Measurements from ENCODE around the gene MATN4. TPM values are rescaled to one million over a fixed set of nuclear protein-coding genes. Genes with fewer than 3 reads are reported as not detected.

Gene MATN4
- total RNA-seq, 3 donors from 2014 or later = 0.17 to 0.22 TPM; not detected in 1

DNA sequence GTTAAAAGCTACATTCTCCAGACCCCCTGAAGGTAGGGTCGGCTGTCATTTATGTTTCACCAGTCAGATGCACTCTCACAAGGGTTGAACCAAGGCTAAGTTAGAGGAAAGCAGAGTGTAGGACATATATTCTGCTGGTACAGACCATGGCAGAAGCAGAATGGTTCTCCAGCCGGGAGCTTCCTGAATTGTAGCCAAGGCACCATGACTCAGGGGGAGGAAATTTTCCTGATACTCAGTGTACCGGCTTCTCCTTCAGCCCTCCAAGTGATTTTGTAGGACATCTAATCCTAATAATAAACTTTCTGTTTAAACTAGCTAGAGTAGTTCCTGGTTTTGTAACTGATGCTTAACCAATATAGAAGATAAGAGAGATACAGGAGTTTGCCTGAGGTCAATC is 39.6 kb downstream of the MATN4 start:
- ATAC-seq = no peak

DNA sequence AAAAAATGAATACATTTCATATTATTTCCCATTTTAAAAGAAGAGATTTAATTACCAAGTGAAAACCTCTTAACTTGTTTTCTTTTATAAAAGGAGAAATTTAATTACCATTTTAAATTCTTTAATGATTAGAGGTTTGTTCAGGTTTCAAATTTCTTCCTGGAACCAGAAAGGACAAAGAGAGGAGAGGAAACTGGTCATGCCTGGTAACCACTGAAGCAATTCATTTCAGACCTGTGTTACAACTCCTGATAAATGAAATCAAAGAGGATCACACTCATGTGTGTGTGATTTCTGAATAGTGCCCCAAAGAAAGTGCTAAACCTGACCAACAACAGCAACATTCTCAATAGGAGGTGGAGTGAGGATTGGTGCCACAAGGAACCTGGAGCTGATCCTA is 41.1 kb downstream of the MATN4 start:
- DNase-seq = no peak
- TF ChIP-seq, protein P1, sequence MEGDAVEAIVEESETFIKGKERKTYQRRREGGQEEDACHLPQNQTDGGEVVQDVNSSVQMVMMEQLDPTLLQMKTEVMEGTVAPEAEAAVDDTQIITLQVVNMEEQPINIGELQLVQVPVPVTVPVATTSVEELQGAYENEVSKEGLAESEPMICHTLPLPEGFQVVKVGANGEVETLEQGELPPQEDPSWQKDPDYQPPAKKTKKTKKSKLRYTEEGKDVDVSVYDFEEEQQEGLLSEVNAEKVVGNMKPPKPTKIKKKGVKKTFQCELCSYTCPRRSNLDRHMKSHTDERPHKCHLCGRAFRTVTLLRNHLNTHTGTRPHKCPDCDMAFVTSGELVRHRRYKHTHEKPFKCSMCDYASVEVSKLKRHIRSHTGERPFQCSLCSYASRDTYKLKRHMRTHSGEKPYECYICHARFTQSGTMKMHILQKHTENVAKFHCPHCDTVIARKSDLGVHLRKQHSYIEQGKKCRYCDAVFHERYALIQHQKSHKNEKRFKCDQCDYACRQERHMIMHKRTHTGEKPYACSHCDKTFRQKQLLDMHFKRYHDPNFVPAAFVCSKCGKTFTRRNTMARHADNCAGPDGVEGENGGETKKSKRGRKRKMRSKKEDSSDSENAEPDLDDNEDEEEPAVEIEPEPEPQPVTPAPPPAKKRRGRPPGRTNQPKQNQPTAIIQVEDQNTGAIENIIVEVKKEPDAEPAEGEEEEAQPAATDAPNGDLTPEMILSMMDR (IDR thresholded peaks at IDR 0.05) = no peak
- no peaks in the 10 kb centered on the region for H3K4me1 ChIP-seq (ENCODE audit: low read depth)
- H3K4me3 ChIP-seq = no peak overlapping the region
- H3K36me3 ChIP-seq (ENCODE audit: low read depth) = no peaks in the 10 kb centered on the region
- intact Hi-C loops (cut with DNase I, micrococcal nuclease) = no loop called here
- no peak for ATAC-seq
- no peaks in the 10 kb centered on the region for H3K9me3 ChIP-seq

More for the DNA sequence above, 39.6 kb downstream of the MATN4 start:
- TF ChIP-seq, protein P1 (IDR thresholded peaks at IDR 0.05) = no peak
- Histone ChIP-seq H3K9me3 (no peaks in the 10 kb centered on the region), H3K4me3 (no peak overlapping the region), H3K36me3 (ENCODE audit: low read depth) (no peaks in the 10 kb centered on the region), H3K4me1 (ENCODE audit: low read depth) (no peaks in the 10 kb centered on the region)
- intact Hi-C loops (cut with DNase I, micrococcal nuclease) = no loop called here
- DNase-seq = no peak

DNA sequence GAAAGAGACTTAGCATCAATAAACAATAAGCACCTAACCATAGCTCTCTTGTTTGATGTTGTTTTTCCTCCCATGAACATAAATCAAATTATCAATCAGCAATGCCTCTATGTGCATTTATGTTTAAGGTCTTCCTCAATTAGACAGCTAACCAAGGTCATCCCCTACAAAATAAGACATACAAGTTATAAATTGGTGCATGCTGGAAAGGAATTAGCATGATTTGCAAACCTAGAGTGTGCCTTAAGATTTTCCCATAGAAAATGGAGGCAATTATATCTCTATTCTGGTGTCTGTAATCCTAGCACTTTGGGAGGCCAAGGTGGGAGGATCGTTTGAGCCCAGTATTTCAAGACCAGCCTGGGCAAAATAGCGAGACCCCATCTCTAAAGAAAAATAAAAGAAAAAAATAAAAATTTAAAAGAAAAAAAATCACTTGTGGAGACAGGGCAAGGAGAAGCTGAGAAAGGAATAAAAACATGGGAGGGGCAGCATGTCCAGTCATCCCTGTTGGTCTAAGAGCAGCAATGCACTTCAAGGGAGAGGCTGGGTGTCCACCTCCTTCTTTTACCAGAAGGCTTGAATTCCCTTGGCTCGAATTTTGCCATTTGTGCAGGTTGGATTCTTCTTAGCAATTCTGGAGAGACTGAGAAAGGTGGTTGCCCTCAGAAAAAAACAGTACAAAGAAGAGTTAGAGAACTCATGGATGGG is 44.4 kb downstream of the MATN4 start:
- H3K9me3 ChIP-seq = no peaks in the 10 kb centered on the region
- TF ChIP-seq, protein P1 (IDR thresholded peaks at IDR 0.05) = no peak
- H3K4me1 ChIP-seq (ENCODE audit: low read depth) = no peaks in the 10 kb centered on the region
- no peaks in the 10 kb centered on the region for H3K36me3 ChIP-seq (ENCODE audit: low read depth)
- no peak for ATAC-seq
- no peak for DNase-seq
- intact Hi-C loops (cut with DNase I, micrococcal nuclease) = no loop called here
- no peak overlapping the region for H3K4me3 ChIP-seq

DNA sequence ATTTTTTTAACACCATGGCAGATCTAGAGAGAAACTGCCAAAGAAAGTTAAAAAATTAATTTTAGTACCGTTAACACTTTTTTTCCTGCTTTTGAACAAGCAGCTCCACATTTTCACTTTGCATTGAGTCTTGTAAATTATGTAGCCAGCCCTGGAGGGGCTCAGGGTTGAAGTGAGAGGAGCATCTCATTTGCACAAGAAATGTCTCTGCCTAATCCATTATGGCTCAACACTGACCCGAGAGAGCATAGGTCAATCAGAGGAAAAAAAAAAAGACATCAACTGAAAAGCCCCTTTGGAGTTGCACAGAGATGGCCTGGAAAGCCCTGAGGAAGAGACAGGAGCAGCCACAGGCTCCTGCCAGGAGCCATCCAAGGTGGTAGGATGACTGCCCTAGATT is 49.4 kb downstream of the MATN4 start:
- Histone ChIP-seq H3K9me3 (no peaks in the 10 kb centered on the region), H3K4me1 (ENCODE audit: low read depth) (peaks cover 13% of the 10 kb centered on the region), H3K4me3 (no peak overlapping the region), H3K36me3 (ENCODE audit: low read depth) (no peaks in the 10 kb centered on the region)
- DNase-seq = no peak
- ATAC-seq = no peak
- TF ChIP-seq, protein P1 (IDR thresholded peaks at IDR 0.05) = no peak
- intact Hi-C loops (cut with DNase I, micrococcal nuclease) = no loop called here

DNA sequence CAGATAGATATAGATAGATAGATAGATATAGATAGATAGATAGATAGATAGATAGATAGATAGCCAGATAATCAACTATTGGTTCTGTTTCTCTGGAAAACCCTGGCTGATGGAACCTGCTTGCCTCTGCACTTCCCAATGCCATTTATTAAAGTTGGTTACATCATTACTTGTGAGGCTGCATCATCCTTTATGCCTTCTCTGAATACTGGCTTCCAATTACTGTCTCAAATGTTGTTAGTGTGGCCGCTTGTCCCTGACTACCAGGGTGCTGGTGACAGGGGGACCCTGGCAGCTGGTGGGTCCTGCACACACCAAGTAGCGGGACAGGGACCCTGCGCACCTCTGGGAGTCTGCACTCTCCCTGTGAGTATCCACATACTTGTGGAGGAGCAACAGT is 49.8 kb downstream of the MATN4 start:
- H3K4me3 ChIP-seq = no peak overlapping the region
- no peaks in the 10 kb centered on the region for H3K36me3 ChIP-seq (ENCODE audit: low read depth)
- TF ChIP-seq, protein P1 (IDR thresholded peaks at IDR 0.05) = no peak
- peaks cover 13% of the 10 kb centered on the region for H3K4me1 ChIP-seq (ENCODE audit: low read depth)
- DNase-seq (no peak), ATAC-seq (no peak)
- no peaks in the 10 kb centered on the region for H3K9me3 ChIP-seq
- intact Hi-C loops (cut with DNase I, micrococcal nuclease) = no loop called here
